RWPE1 (cell line): Measurements from ENCODE around the gene BPIFA3.

Source experiments
- CTCF ChIA-PET: fragments of 350-600 bp; sonication (Branson Sonifier 250); formaldehyde crosslinking; extraction: SDS; loops from one replicate; lab custom pipeline; 2021; lab: Yijun Ruan, JAX
- POLR2A ChIA-PET: fragments of 400-600 bp; formaldehyde crosslinking; extraction: SDS; loops from one replicate; lab custom pipeline; 2020; ENCODE audit warnings: antibody characterized with exemption; ENCODE audit not compliant: low non-redundant PET; lab: Yijun Ruan, JAX
- DNase-seq: peaks from one replicate; pipeline ENCODE4 v3.0.0; 2012; ENCODE audit warnings: low spot score
- H3K27ac ChIP-seq: fragments of 450-650 bp; 2 replicates; pipeline ENCODE4 v1.5.1; 2017
- TF ChIP-seq, protein P1 (sequence below): fragments of 450-650 bp; conservative IDR thresholded peaks from 2 replicates; pipeline ENCODE4 v1.5.1; 2017; ENCODE audit warnings: low read depth, mild to moderate bottlenecking

Gene BPIFA3

DNA sequence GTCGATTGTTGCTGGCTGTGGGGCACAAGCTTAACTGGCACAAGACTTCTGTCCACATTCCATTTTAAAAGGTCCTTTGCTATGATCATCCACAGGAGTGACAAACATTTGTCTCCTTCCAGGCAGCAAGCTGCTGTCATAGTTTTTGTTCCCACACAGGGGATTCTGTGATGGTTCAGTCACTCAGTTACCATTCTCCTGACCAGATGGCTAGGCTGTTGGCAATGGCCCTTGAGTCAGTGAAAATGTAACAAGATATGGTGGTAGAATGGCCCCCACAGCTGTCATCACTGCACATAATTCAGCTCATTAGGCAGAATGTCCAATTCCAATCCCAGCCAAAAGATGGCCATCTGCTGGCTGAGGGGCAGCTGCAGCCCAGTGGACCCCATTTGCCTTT lies 32.3 kb downstream of the BPIFA3 start:
- TF ChIP-seq, protein P1, sequence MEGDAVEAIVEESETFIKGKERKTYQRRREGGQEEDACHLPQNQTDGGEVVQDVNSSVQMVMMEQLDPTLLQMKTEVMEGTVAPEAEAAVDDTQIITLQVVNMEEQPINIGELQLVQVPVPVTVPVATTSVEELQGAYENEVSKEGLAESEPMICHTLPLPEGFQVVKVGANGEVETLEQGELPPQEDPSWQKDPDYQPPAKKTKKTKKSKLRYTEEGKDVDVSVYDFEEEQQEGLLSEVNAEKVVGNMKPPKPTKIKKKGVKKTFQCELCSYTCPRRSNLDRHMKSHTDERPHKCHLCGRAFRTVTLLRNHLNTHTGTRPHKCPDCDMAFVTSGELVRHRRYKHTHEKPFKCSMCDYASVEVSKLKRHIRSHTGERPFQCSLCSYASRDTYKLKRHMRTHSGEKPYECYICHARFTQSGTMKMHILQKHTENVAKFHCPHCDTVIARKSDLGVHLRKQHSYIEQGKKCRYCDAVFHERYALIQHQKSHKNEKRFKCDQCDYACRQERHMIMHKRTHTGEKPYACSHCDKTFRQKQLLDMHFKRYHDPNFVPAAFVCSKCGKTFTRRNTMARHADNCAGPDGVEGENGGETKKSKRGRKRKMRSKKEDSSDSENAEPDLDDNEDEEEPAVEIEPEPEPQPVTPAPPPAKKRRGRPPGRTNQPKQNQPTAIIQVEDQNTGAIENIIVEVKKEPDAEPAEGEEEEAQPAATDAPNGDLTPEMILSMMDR, result no peak
- DNase-seq, result no peak
- ChIA-PET POLR2A (interaction anchor here (0.6 kb wide), 1 partner anchor 741 kb away, joined by 3 read pairs; no protein-coding TSS in a partner anchor), CTCF (interaction anchor here (1.2 kb wide), 1 partner anchor 13 kb away, joined by 3 read pairs; no protein-coding TSS in a partner anchor)
- H3K27ac ChIP-seq, result no peak overlapping the region

DNA sequence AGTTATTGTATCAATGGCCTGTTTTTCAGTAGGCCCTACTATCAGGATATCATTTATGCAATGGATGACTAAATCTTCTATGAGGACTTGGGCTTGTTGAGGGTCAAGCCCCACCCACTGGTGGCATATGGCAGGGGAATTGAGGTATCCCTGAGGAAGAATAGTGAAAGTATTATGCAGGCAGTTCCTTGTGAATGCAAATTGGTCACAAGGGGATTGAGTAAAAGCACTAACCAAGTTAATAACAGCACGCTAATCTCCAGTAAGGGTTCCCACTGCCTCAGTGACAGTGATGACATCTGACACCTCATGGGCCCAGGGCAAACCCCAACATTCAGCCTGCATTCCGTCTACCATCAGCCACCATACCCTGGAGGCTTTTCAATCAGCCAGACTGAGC lies 33.5 kb downstream of the BPIFA3 start:
- H3K27ac ChIP-seq, result no peak overlapping the region
- DNase-seq, result no peak
- TF ChIP-seq, protein P1, result no peak
- CTCF ChIA-PET, result interaction anchor here (0.5 kb wide), 1 partner anchor 59 kb away, joined by 3 read pairs; no protein-coding TSS in a partner anchor
- POLR2A ChIA-PET, result no interaction called here

DNA sequence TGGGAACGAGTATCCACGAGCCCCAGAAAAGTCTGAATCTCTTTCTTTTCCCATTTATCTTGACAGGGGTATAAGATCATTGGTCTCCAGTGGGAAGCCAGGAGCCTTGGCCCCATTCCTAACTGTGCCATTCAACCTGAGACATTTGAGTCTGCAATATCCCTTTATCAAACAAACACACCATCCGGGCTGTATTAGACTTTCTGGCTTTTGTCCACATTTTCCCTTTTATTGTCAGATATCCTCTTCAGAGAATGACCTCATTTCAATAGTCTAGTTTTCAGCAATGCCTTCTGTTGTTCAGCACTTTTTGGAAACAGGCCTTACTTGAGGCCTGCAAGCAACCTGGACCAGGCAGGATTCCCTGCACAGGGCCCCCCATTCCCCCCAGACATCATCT lies 34.3 kb downstream of the BPIFA3 start:
- DNase-seq, result no peak
- TF ChIP-seq, protein P1, result no peak
- ChIA-PET POLR2A (no interaction called here), CTCF (interaction anchor here (0.6 to 2.1 kb wide), 2 partner anchors 11 to 17 kb away, joined by 7 to 10 read pairs; no protein-coding TSS in a partner anchor)
- H3K27ac ChIP-seq, result no peak overlapping the region

DNA sequence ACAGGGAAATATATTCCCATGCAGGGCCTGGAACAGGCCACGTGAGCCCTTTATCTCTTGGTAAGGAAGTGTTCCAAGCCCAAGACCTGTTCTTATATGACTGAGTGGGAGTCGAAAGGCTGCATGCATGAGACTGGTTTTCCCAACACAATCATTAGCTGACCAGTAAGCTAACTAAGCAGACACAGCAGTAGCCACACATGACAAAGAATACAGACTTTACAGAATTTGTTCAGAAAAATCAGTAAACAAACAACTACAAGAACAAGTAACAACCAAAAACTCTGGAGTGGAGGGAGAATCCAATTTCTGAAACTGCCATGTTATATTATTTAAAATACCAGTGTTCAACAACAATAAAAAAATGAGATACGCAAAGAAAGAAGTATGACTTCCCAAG lies 35.3 kb downstream of the BPIFA3 start:
- TF ChIP-seq, protein P1, result no peak
- no peak for DNase-seq
- POLR2A ChIA-PET, result no interaction called here
- H3K27ac ChIP-seq, result no peak overlapping the region
- CTCF ChIA-PET, result interaction anchor here (0.6 to 2.1 kb wide), 4 partner anchors 10 to 1282 kb away, joined by 3 to 10 read pairs (median 4); no protein-coding TSS in a partner anchor

DNA sequence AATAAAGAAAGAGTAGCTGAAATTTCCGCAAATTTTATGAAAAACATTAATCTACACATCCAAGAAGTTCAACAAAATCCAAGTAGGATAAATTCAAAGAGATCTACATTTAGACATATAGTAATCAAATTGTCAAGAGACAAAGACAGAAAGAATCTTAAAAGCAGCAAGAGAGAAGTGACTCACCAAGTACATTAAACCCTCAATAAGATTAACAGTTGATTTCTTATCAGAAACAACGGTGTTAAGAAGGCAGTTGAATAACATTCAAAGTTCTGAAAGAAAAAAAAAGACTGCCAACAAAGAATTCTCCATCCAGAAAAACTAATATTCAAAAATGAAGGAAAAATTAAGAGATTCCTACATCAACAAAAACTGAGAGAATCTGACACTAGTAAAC lies 37.9 kb downstream of the BPIFA3 start:
- no peak for DNase-seq
- TF ChIP-seq, protein P1, result no peak
- ChIA-PET CTCF (no interaction called here), POLR2A (no interaction called here)
- no peak overlapping the region for H3K27ac ChIP-seq

DNA sequence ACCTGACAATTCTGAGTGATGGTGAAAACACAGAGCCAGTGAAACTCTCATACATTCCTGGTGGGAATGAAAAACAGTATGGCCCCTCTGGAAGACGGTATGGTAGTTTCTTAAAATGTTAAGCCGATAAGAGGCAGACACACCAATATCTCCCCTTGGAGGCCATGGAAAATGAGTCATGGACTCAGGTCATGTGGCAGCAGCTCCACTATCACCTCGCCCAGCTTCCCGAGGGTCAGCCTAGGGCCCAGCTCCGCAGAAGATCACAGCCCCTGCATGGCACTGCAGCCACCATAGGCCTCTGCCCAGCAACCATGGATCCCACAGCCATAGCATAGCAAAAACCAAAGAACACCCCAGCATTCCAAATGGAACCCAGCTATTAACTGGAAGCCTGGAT lies 40.1 kb downstream of the BPIFA3 start:
- no peak overlapping the region for H3K27ac ChIP-seq
- POLR2A ChIA-PET, result no interaction called here
- TF ChIP-seq, protein P1, result no peak
- CTCF ChIA-PET, result interaction anchor here (0.6 to 0.7 kb wide), 4 partner anchors 17 to 941 kb away, joined by 3 to 4 read pairs (median 3); no protein-coding TSS in a partner anchor
- no peak for DNase-seq
